Measurements from ENCODE around the gene FBXW9. TPM values are rescaled to one million over a fixed set of nuclear protein-coding genes. Genes with fewer than 3 reads are reported as not detected.
A peak's percentile ranks its signal among the peaks of the same experiment; 100 is the strongest.
"Not testable (repeated sequence)": the region's sequence is repeated elsewhere in the genome, so short reads cannot be mapped to it uniquely, and the experiment has no call there.

FBXW9 gene
- total and polyA plus RNA-seq, 2 of the 8 experiments (the other 6 are each of a cell fraction or from before 2014, with no cell fraction given) = 10.8 to 30.1 TPM

GRCh38 chr19:12697425-12697824 is 994 bp upstream of the FBXW9 start:
- not testable (repeated sequence) for FAIRE-seq; H3K23me2 ChIP-seq (ENCODE audit: low read depth, low read length); H3K4ac ChIP-seq (replicated peaks; ENCODE audit: insufficient read length, low read depth, low read length); H3K4me1 ChIP-seq (replicated peaks in 1 of 4; ENCODE audit: control insufficient read depth in 3 of 4, insufficient read depth in 4 of 4, low read length in 3 of 4); H3K56ac ChIP-seq (replicated peaks; ENCODE audit: insufficient read length, low read depth, low read length); H2BK120ac ChIP-seq (replicated peaks; ENCODE audit: low read depth, low read length); H4K20me1 ChIP-seq (replicated peaks in 1 of 2; ENCODE audit: control insufficient read depth in 1 of 2, insufficient read depth in 2 of 2, low read length in 2 of 2); H3K14ac ChIP-seq (ENCODE audit: insufficient read length); H2BK20ac ChIP-seq (ENCODE audit: low read length); H3K27me3 ChIP-seq (replicated peaks in 1 of 4; ENCODE audit: control insufficient read depth in 3 of 4, extremely low read depth in 1 of 4, insufficient read depth in 3 of 4, low read length in 3 of 4); H3K9ac ChIP-seq (replicated peaks in 1 of 4; ENCODE audit: extremely low read depth in 1 of 4, low read depth in 3 of 4, low read length in 3 of 4); H3K79me2 ChIP-seq (ENCODE audit: control insufficient read depth in 1 of 2, insufficient read depth in 2 of 2, low read length in 2 of 2); H3K18ac ChIP-seq (ENCODE audit: extremely low read depth, low read length); H4K5ac ChIP-seq (ENCODE audit: insufficient read length, low read depth, low read length); H4K91ac ChIP-seq (replicated peaks; ENCODE audit: insufficient read length, low read length); H2AK5ac ChIP-seq (ENCODE audit: low read depth, low read length); H4K8ac ChIP-seq (ENCODE audit: extremely low read depth, insufficient read depth, low read length); H3K9me3 ChIP-seq (ENCODE audit: insufficient read depth in 2 of 2, low read depth in 1 of 2, low read length in 1 of 2); H3K79me1 ChIP-seq (ENCODE audit: low read depth, low read length); H3K27ac ChIP-seq (ENCODE audit: low read depth, low read length); H2AFZ ChIP-seq (ENCODE audit: low read length); H2BK5ac ChIP-seq (ENCODE audit: low read depth, low read length); H3K23ac ChIP-seq (ENCODE audit: insufficient read length); H2BK15ac ChIP-seq (ENCODE audit: low read length); DNase-seq (ENCODE audit: low read depth in 1 of 2, low spot score in 2 of 2); H2BK12ac ChIP-seq (ENCODE audit: low read depth, low read length)
- Histone ChIP-seq H3K4me2 (ENCODE audit: insufficient read depth in 1 of 2, low read depth in 2 of 2, low read length in 2 of 2) (peak overlapping the region; percentile 78 to 95; a peak in 2 of 4 replicates), H3K36me3 (ENCODE audit: control insufficient read depth in 2 of 4, insufficient read depth in 4 of 4, low read length in 3 of 4) (peaks cover 16 to 36% (median 22%) of the 10 kb centered on the region in 4 experiments), H3K4me3 (ENCODE audit: extremely low read depth in 1 of 4, insufficient read depth in 2 of 4, low read depth in 3 of 4, low read length in 4 of 4) (peak overlapping the region in 1 of 4 experiments; percentile 87; a peak in 3 of 8 replicates)
- CTCF ChIA-PET (ENCODE audit: partially characterized antibody) = interaction anchor here (1.2 to 1.7 kb wide), 6 partner anchors 8 to 187 kb away, joined by 3 to 6 read pairs (median 4); no protein-coding TSS in a partner anchor
- WGBS, 2 experiments (ENCODE audit: extremely low coverage in 1 of 2, insufficient coverage in 1 of 2, insufficient read length in 1 of 2, insufficient replicate concordance in 2 of 2, low coverage in 1 of 2, low lambda C conversion rate in 2 of 2, missing lambda C conversion rate in 1 of 2) = 96% methylated on average over 21 of the region's 22 CpGs; no CpG with 5 or more reads in 1 of the 2 experiments
- POLR2A ChIA-PET (ENCODE audit: partially characterized antibody) = interaction anchor here (0.6 to 9.2 kb wide), 16 partner anchors 11 to 457 kb away, joined by 3 to 93 read pairs (median 6); partner anchors contain the start of genes BEST2, DHPS, GET3 and GNG14

Measured in H1 (cell line).